ENCODE results near the gene ZNF750. TPM values are rescaled to one million over a fixed set of nuclear protein-coding genes. Genes with fewer than 3 reads are reported as not detected.

The ZNF750 gene
- total and polyA plus RNA-seq, 4 donors, result 0.02 to 0.08 TPM; not detected in 2

- TF ChIP-seq ZBTB33 (IDR thresholded peaks at IDR 0.05) (no peak), NR2F2 (IDR thresholded peaks at IDR 0.05) (no peak)
Measured at GRCh38 chr17:82875407-82875856, 35.6 kb upstream of the ZNF750 start (continued).

- 95% methylated on average over 34 of the region's 34 CpGs for WGBS
- Histone ChIP-seq H3K4me1 (ENCODE audit: control insufficient read depth in 4 of 4, insufficient read depth in 4 of 4, low read length in 3 of 4) (peaks cover 0 to 2% (median 0%) of the 10 kb centered on the region in 4 donors), H3K4me3 (ENCODE audit: low read depth in 1 of 3, low read length in 3 of 3) (no peak overlapping the region), H3K9ac (ENCODE audit: low read depth in 1 of 2, low read length in 2 of 2) (no peak overlapping the region), H3K9me3 (ENCODE audit: control insufficient read depth in 4 of 4, low read length in 3 of 4) (no peaks in the 10 kb centered on the region), H3K27me3 (ENCODE audit: control insufficient read depth in 4 of 4, insufficient read depth in 4 of 4, low read length in 3 of 4) (no peaks in the 10 kb centered on the region), H3K27ac (ENCODE audit: low read depth in 1 of 2, low read length in 2 of 2) (no peak overlapping the region), H3K36me3 (ENCODE audit: control insufficient read depth in 4 of 4, insufficient read depth in 3 of 4, low read depth in 1 of 4, low read length in 3 of 4) (peaks cover 4 to 15% (median 10%) of the 10 kb centered on the region in 4 donors)
- TF ChIP-seq NR2F2 (IDR thresholded peaks at IDR 0.05), result no peak
- TF ChIP-seq SP1 (IDR thresholded peaks at IDR 0.05), result no peak
- no peak for TF ChIP-seq GABPA (IDR thresholded peaks at IDR 0.05 in 1 of 2, conservative IDR thresholded peaks at IDR 0.05 in 1 of 2)
- no peak for TF ChIP-seq HNF4G (IDR thresholded peaks at IDR 0.05)
- TF ChIP-seq MAX (IDR thresholded peaks at IDR 0.05), result no peak
- TF ChIP-seq ZBTB33 (IDR thresholded peaks at IDR 0.05), result no peak
- TF ChIP-seq EGR1 (IDR thresholded peaks at IDR 0.05; ENCODE audit: low read depth in 2 of 2), result no peak
- no peak for TF ChIP-seq REST (IDR thresholded peaks at IDR 0.05)
- no peak for TF ChIP-seq YY1 (IDR thresholded peaks at IDR 0.05)
- no peak for TF ChIP-seq HNF4A (conservative IDR thresholded peaks at IDR 0.05)
- TF ChIP-seq CTCF (IDR thresholded peaks at IDR 0.05; ENCODE audit: low read depth, low read length, missing input control), result no peak
- no peak for TF ChIP-seq RAD21 (IDR thresholded peaks at IDR 0.05)
- TF ChIP-seq RXRA (IDR thresholded peaks at IDR 0.05), result no peak
- no peak for TF ChIP-seq JUND (IDR thresholded peaks at IDR 0.05)
- TF ChIP-seq FOXA1 (IDR thresholded peaks at IDR 0.05), result no peak
- no peak for TF ChIP-seq TAF1 (conservative IDR thresholded peaks at IDR 0.05)
- TF ChIP-seq ATF3 (IDR thresholded peaks at IDR 0.05), result no peak
- DNase-seq (ENCODE audit: low spot score), result no peak
Measured at GRCh38 chr17:82874011-82874835, 34.4 kb upstream of the ZNF750 start.
